IMR-90 (cell line): ENCODE measurements around the gene UNC5B. TPM values are rescaled to one million over a fixed set of nuclear protein-coding genes. Genes with fewer than 3 reads are reported as not detected.

Source experiments
- ATAC-seq: fragments of 200-7000 bp; cut with Tn5 transposase; 2 replicates; pipeline ENCODE4 v1.9.1; 2020; ENCODE audit warnings: low read depth, mild to moderate bottlenecking, moderate library complexity
- BruUV-seq: library from RNA; stranded (reverse); fragments of 400-500 nt; replicated peaks from 2 replicates; lab custom pipeline; 2021; lab: Mats Ljungman, UMichigan
- CTCF ChIA-PET: fragments of 300-600 bp; formaldehyde crosslinking; extraction: SDS; loops from one replicate; lab custom pipeline; 2021; ENCODE audit warnings: antibody characterized with exemption; lab: Yijun Ruan, JAX
- POLR2A ChIA-PET: fragments of 300-600 bp; sonication (Branson Sonifier 250); formaldehyde crosslinking; loops from one replicate; lab custom pipeline; 2022; ENCODE audit warnings: antibody characterized with exemption; ENCODE audit not compliant: unreplicated experiment; lab: Charles Lee
- DNase-seq: peaks from one replicate; pipeline ENCODE4 v3.0.0; 2013
- H2AFZ ChIP-seq: replicated peaks from 2 replicates; pipeline ENCODE3; 2013; ENCODE audit warnings: low read length, mild to moderate bottlenecking; ENCODE audit not compliant: poor library complexity
- H2AK5ac ChIP-seq: 2 replicates; pipeline ENCODE4 v1.6.1; 2013; ENCODE audit warnings: low read depth, low read length, inconsistent platforms
- H2AK9ac ChIP-seq: replicated peaks from 2 replicates; pipeline ENCODE3; 2013; ENCODE audit warnings: mild to moderate bottlenecking, low read depth, low read length, moderate library complexity; ENCODE audit not compliant: poor library complexity
- H2BK120ac ChIP-seq: 2 replicates; pipeline ENCODE4 v1.6.1; 2013; ENCODE audit warnings: low read depth, low read length, inconsistent platforms
- H2BK15ac ChIP-seq: 3 replicates; pipeline ENCODE4 v1.6.1; 2013; ENCODE audit warnings: low read depth, low read length, inconsistent platforms
- H2BK20ac ChIP-seq: 2 replicates; pipeline ENCODE4 v1.6.1; 2013; ENCODE audit warnings: low read depth, mild to moderate bottlenecking, inconsistent platforms, low read length, moderate library complexity
- H2BK5ac ChIP-seq: 2 replicates; pipeline ENCODE4 v1.6.1; 2013; ENCODE audit warnings: mild to moderate bottlenecking, low read depth, low read length, inconsistent platforms; ENCODE audit not compliant: poor library complexity, severe bottlenecking
- H3K14ac ChIP-seq: replicated peaks from 2 replicates; pipeline ENCODE4 v1.6.1; 2013; ENCODE audit warnings: low read depth, low read length, inconsistent platforms
- H3K18ac ChIP-seq: 2 replicates; pipeline ENCODE4 v1.6.1; 2013; ENCODE audit warnings: low read depth, low read length, control low read depth
- H3K23ac ChIP-seq: 2 replicates; pipeline ENCODE4 v1.6.1; 2013; ENCODE audit warnings: low read depth, low read length, inconsistent platforms
- H3K27ac ChIP-seq: 2 replicates; pipeline ENCODE4 v1.5.1; 2013; ENCODE audit warnings: mild to moderate bottlenecking, control low read depth, low read length; ENCODE audit not compliant: insufficient read depth
- H3K27me3 ChIP-seq: 2 replicates; pipeline ENCODE4 v1.6.1; 2013; ENCODE audit warnings: low read length; ENCODE audit not compliant: control insufficient read depth, insufficient read depth
- H3K36me3 ChIP-seq: 2 replicates; pipeline ENCODE4 v1.6.1; 2013; ENCODE audit warnings: low read length, mixed read lengths; ENCODE audit not compliant: control insufficient read depth, insufficient read depth
- H3K4ac ChIP-seq: 2 replicates; pipeline ENCODE4 v1.6.1; 2013; ENCODE audit warnings: low read depth, low read length, inconsistent platforms
- H3K4me1 ChIP-seq: 2 replicates; pipeline ENCODE4 v1.6.1; 2013; ENCODE audit warnings: low read length, mixed read lengths; ENCODE audit not compliant: control insufficient read depth, insufficient read depth
- H3K4me2 ChIP-seq: 2 replicates; pipeline ENCODE4 v1.6.1; 2013; ENCODE audit warnings: low read depth, mild to moderate bottlenecking, control low read depth, low read length, moderate library complexity
- H3K4me3 ChIP-seq: 2 replicates; pipeline ENCODE4 v1.5.1; 2013; ENCODE audit warnings: low read depth, mild to moderate bottlenecking, control low read depth, low read length, moderate library complexity; ENCODE audit not compliant: insufficient read depth
- H3K56ac ChIP-seq: 2 replicates; pipeline ENCODE4 v1.6.1; 2013; ENCODE audit warnings: low read length, inconsistent platforms; ENCODE audit not compliant: insufficient read depth; ENCODE audit errors: extremely low read depth
- H3K79me1 ChIP-seq, 2 experiments: 2 replicates each; pipeline ENCODE4 v1.6.1; 2013; ENCODE audit warnings: low read length in 2 of 2, inconsistent platforms in 1 of 2, low read depth in 1 of 2
- H3K9ac ChIP-seq: 2 replicates; pipeline ENCODE4 v1.6.1; 2013; ENCODE audit warnings: low read depth, low read length, control low read depth
- H3K9me1 ChIP-seq: 2 replicates; pipeline ENCODE4 v1.6.1; 2013; ENCODE audit warnings: low read length, inconsistent platforms; ENCODE audit not compliant: insufficient read depth
- H3K9me3 ChIP-seq: 2 replicates; pipeline ENCODE4 v1.6.1; 2013; ENCODE audit warnings: low read length; ENCODE audit not compliant: control insufficient read depth, insufficient read depth
- H4K20me1 ChIP-seq: 2 replicates; pipeline ENCODE4 v1.6.1; 2013; ENCODE audit warnings: low read length, inconsistent platforms; ENCODE audit not compliant: insufficient read depth
- H4K5ac ChIP-seq: 2 replicates; pipeline ENCODE4 v1.6.1; 2013; ENCODE audit warnings: mild to moderate bottlenecking, low read depth, low read length, control low read depth
- H4K8ac ChIP-seq, 2 experiments: 2 replicates each; pipeline ENCODE4 v1.6.1; 2013; ENCODE audit warnings: low read depth in 2 of 2, low read length in 2 of 2, control low read depth in 1 of 2, inconsistent platforms in 1 of 2
- H4K91ac ChIP-seq: 2 replicates; pipeline ENCODE4 v1.6.1; 2013; ENCODE audit warnings: low read depth, low read length, inconsistent platforms; ENCODE audit not compliant: insufficient read depth
- MXI1 ChIP-seq: IDR thresholded peaks from 2 replicates; pipeline ENCODE4 v1.6.1; 2012; ENCODE audit warnings: low read depth, mild to moderate bottlenecking, low read length, moderate library complexity, borderline replicate concordance
- RCOR1 ChIP-seq: IDR thresholded peaks from 2 replicates; pipeline ENCODE4 v1.6.1; 2012; ENCODE audit warnings: mild to moderate bottlenecking, low read length, improper control_type of control experiment; ENCODE audit not compliant: insufficient replicate concordance
- SMC3 ChIP-seq: fragments of 150-350 bp; IDR thresholded peaks from 2 replicates; pipeline ENCODE4 v1.6.1; 2016; ENCODE audit warnings: low read depth, mild to moderate bottlenecking, antibody characterized with exemption, low read length, moderate library complexity
- WGBS, 2 experiments: methylation state at CpG; one replicate each; pipeline versions ENCODE4 v1.1.5 to v1.1.7; 2013; ENCODE audit warnings: missing lambda C conversion rate in 2 of 2; ENCODE audit not compliant: insufficient read length in 1 of 2; ENCODE audit errors: extremely low coverage in 2 of 2; 5-methylcytosine and 5-hydroxymethylcytosine counted together
- dilution Hi-C: fragments of 300-500 bp; cut with HindIII; formaldehyde crosslinking; loops from one replicate; pipeline ENCODE4 v1.14.3; 2018; ENCODE audit warnings: low sequenced_read_pairs; ENCODE audit not compliant: unreplicated experiment
- in situ Hi-C: fragments of 300-500 bp; cut with MboI; formaldehyde crosslinking; loops from 3 replicates; pipeline ENCODE4 v1.14.3; 2019; ENCODE audit warnings: low sequenced_read_pairs, inconsistent platforms, mixed read lengths
- intact Hi-C: fragments of 100-400 bp; cut with micrococcal nuclease; formaldehyde crosslinking; loops from 2 replicates; pipeline ENCODE4 v1.10.0; 2022
- polyA plus RNA-seq, 3 experiments: library from polyadenylated mRNA; depleted of rRNA; stranded (reverse); fragments of >200 nt; gene quantifications; 2 replicates each; pipeline ENCODE4 v1.2.3, GENCODE V29; 2012; ENCODE audit warnings: low replicate concordance in 1 of 3
- total RNA-seq: library from RNA; depleted of rRNA; stranded (reverse); fragments of >200 nt; gene quantifications from 2 replicates; pipeline ENCODE4 v1.2.3, GENCODE V29; 2012
- TF ChIP-seq, protein P1 (sequence below): fragments of 150-350 bp; IDR thresholded peaks from 2 replicates; pipeline ENCODE4 v1.6.1; 2017; ENCODE audit warnings: mild to moderate bottlenecking, antibody characterized with exemption, low read length, low read depth

The UNC5B gene
- total and polyA plus RNA-seq, 2 of the 4 experiments (the other 2 are of a cell fraction), result 1.6 to 4.2 TPM

DNA sequence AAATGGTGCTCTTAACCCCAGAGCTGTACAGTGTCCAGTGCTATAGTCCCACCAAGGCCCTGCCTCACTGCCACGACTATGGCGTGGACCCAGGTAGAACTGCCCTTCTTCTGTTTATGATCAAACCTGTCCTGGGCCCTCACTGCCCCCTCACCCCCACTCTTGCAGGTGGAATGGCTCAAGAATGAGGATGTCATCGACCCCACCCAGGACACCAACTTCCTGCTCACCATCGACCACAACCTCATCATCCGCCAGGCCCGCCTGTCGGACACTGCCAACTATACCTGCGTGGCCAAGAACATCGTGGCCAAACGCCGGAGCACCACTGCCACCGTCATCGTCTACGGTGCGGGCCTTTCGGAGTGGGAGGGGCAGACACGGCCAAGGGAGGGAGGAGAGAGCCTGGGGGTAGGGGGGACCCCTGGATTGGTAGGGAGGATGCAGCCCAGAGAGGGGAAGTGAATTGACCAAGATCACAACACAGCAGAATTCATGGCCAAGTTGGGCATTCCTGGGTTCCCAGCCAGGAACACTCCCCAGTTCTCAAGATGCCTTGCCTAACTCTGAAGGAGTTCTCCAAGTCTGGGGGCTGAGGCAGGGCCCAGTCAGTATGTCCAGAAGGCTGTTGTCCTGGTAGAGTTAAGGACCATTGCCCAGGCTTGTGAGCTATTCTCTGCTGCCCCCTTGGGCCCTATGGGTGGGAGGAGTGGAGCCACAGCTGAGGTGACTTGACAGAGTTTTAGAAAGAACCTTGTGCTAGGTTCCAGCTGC, 74.3 kb downstream of the UNC5B start:
- Histone ChIP-seq H3K4me3 (no peak overlapping the region), H4K20me1 (no peaks in the 10 kb centered on the region), H3K14ac (no peak overlapping the region), H2AFZ (no peak overlapping the region), H2BK15ac (no peak overlapping the region), H2AK9ac (no peak overlapping the region), H2AK5ac (no peak overlapping the region), H3K4ac (no peak overlapping the region), H3K18ac (no peak overlapping the region), H4K5ac (no peak overlapping the region), H3K27ac (no peak overlapping the region), H4K8ac (no peak overlapping the region), H3K23ac (no peak overlapping the region), H3K79me1 (no peaks in the 10 kb centered on the region), H4K91ac (no peak overlapping the region), H2BK20ac (no peak overlapping the region), H3K9me1 (no peaks in the 10 kb centered on the region), H3K9me3 (no peaks in the 10 kb centered on the region), H2BK120ac (no peak overlapping the region), H3K56ac (no peak overlapping the region), H3K4me1 (no peaks in the 10 kb centered on the region), H3K36me3 (peaks cover 6% of the 10 kb centered on the region; the same call in 1 of the 2 replicates), H3K4me2 (no peak overlapping the region), H3K9ac (no peak overlapping the region), H2BK5ac (no peak overlapping the region), H3K27me3 (no peaks in the 10 kb centered on the region)
- 95% methylated on average over 9 of the region's 17 CpGs; no CpG with 5 or more reads in 1 of the 2 experiments for WGBS, 2 experiments
- no peak for ATAC-seq
- dilution Hi-C loops, result no loop called here
- intact Hi-C loops, result no loop called here
- ChIA-PET CTCF (interaction anchor here (1.3 kb wide), 1 partner anchor 17 kb away, joined by 4 read pairs; no protein-coding TSS in a partner anchor), POLR2A (no interaction called here)
- in situ Hi-C loops, result loop anchor here (5.0 kb wide), 1 partner anchor 359 kb away; no protein-coding TSS in a partner anchor
- TF ChIP-seq RCOR1 (no peak), MXI1 (no peak), SMC3 (no peak)
- TF ChIP-seq, protein P1, sequence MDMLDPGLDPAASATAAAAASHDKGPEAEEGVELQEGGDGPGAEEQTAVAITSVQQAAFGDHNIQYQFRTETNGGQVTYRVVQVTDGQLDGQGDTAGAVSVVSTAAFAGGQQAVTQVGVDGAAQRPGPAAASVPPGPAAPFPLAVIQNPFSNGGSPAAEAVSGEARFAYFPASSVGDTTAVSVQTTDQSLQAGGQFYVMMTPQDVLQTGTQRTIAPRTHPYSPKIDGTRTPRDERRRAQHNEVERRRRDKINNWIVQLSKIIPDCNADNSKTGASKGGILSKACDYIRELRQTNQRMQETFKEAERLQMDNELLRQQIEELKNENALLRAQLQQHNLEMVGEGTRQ, result no peak
- no peak for DNase-seq
- BruUV-seq, result no TSS peak
